K562 (cell line): Measurements from ENCODE around the gene KLHL35.

Experiments
- LEF1 ChIP-seq: fragments of 450-650 bp; IDR thresholded peaks from 2 replicates; pipeline ENCODE4 v1.6.1; 2016; ENCODE audit warnings: mild to moderate bottlenecking
- PHB ChIP-seq: fragments of 250-450 bp; sonication (Bioruptor Pico); IDR thresholded peaks from 2 replicates; pipeline ENCODE4 v1.5.0; 2021
- RFX5 ChIP-seq: IDR thresholded peaks from 2 replicates; pipeline ENCODE4 v1.6.1; 2011; ENCODE audit warnings: low read depth, mild to moderate bottlenecking, improper control_type of control experiment, low read length
- U2AF2 ChIP-seq: fragments of 200-400 bp; formaldehyde crosslinking; optimal IDR thresholded peaks from 2 replicates; pipeline ENCODE3; 2017; ENCODE audit warnings: low read depth, mild to moderate bottlenecking, low read length
- ZNF263 ChIP-seq: sonication (generic); formaldehyde crosslinking; IDR thresholded peaks from 2 replicates; pipeline ENCODE4 v1.8.0; 2022; ENCODE audit warnings: mild to moderate bottlenecking, missing genetic modification reagents, borderline replicate concordance

GRCh38 chr11:75435571-75435925 is 2.5 kb upstream of the KLHL35 start:
- no peak for TF ChIP-seq ZNF263 (CRISPR knock-in tag)
- no peak for TF ChIP-seq PHB (CRISPR knock-in tag)
- TF ChIP-seq U2AF2 = no peak
- TF ChIP-seq RFX5 = no peak
- TF ChIP-seq LEF1 = no peak
